B cell (primary cell): ENCODE results near the gene TOGARAM2.

Experiments
- EZH2 ChIP-seq: IDR thresholded peaks from 2 replicates; pipeline ENCODE4 v1.6.1; 2012; ENCODE audit warnings: borderline replicate concordance, low read depth, mild to moderate bottlenecking, moderate library complexity, low read length; ENCODE audit not compliant: insufficient read depth, poor library complexity, severe bottlenecking
- TF ChIP-seq, protein P1 (sequence below): fragments of 200-600 bp; IDR thresholded peaks from one replicate; pipeline ENCODE4 v1.8.0; 2022; ENCODE audit warnings: antibody characterized with exemption, mild to moderate bottlenecking

DNA sequence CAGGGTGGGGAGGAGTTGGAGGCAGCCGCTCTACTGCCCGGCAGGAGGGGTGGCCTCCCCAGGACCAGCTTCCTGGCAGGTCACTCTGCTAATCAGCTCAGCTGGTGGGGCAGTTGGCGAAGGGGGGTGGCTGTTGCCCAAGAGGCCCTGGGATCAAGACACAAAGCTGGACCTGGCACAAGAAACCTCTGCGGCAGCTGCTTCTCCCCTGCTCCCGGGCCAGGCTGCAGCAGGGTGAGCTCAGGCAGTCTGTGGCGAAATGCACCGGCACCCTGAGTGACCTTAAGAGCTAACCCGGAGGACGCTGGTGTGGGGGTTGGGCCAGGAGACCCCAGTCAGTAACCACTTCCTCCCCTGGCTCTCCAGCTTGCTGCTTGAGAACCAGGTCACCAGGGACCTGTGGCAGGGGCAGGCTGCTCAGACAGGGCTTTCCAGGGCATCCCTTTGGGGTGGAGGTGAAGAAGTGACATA is 31.1 kb downstream of the TOGARAM2 start:
- TF ChIP-seq, protein P1, sequence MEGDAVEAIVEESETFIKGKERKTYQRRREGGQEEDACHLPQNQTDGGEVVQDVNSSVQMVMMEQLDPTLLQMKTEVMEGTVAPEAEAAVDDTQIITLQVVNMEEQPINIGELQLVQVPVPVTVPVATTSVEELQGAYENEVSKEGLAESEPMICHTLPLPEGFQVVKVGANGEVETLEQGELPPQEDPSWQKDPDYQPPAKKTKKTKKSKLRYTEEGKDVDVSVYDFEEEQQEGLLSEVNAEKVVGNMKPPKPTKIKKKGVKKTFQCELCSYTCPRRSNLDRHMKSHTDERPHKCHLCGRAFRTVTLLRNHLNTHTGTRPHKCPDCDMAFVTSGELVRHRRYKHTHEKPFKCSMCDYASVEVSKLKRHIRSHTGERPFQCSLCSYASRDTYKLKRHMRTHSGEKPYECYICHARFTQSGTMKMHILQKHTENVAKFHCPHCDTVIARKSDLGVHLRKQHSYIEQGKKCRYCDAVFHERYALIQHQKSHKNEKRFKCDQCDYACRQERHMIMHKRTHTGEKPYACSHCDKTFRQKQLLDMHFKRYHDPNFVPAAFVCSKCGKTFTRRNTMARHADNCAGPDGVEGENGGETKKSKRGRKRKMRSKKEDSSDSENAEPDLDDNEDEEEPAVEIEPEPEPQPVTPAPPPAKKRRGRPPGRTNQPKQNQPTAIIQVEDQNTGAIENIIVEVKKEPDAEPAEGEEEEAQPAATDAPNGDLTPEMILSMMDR, result no peak
- TF ChIP-seq EZH2, result no peak
